Right lobe of liver (tissue), 6 donors: Measurements from ENCODE around the gene SLFN13. TPM values are rescaled to one million over a fixed set of nuclear protein-coding genes. Genes with fewer than 3 reads are reported as not detected.
"Not testable (repeated sequence)": the region's sequence is repeated elsewhere in the genome, so short reads cannot be mapped to it uniquely, and the experiment has no call there.

Experiments
- ATAC-seq, 4 donors: fragments of 200-7000 bp; cut with Tn5 transposase; one replicate each; pipeline ENCODE4 v1.9.1; 2020; ENCODE audit warnings: mild to moderate bottlenecking in 4 of 4, moderate library complexity in 4 of 4
- DNase-seq, 3 donors: peaks; one replicate each; pipeline ENCODE4 v3.0.0-alpha.2; 2020
- H3K27ac ChIP-seq, 3 donors: fragments of 200-600 bp; one replicate each; pipeline ENCODE4 v1.8.0; 2022
- H3K27me3 ChIP-seq, 2 donors: fragments of 200-600 bp; one replicate each; pipeline ENCODE4 v1.8.0; 2022
- H3K36me3 ChIP-seq, 4 donors: fragments of 200-600 bp; sonication (generic) in 1 of 4; one replicate each; pipeline versions ENCODE4 v1.5.1 to v1.8.0; 2017 to 2022; ENCODE audit warnings: control low read depth in 1 of 4
- H3K4me1 ChIP-seq, 4 donors: fragments of 200-600 bp; sonication (generic) in 1 of 4; one replicate each; pipeline versions ENCODE4 v1.5.1 to v1.8.0; 2017 to 2022; ENCODE audit warnings: control low read depth in 1 of 4
- H3K4me3 ChIP-seq, 3 donors: fragments of 200-600 bp; one replicate each; pipeline ENCODE4 v1.8.0; 2022
- H3K9me3 ChIP-seq, 4 donors: fragments of 200-600 bp; sonication (generic) in 1 of 4; one replicate each; pipeline versions ENCODE4 v1.5.1 to v1.8.0; 2017 to 2022; ENCODE audit warnings: control low read depth in 1 of 4
- CTCF ChIP-seq, 4 donors: fragments of 200-600 bp in 3 of 4; fragments of 450-650 bp in 1 of 4; IDR thresholded peaks; one replicate each; pipeline versions ENCODE4 v1.5.1 to v1.8.0; 2016 to 2022; ENCODE audit warnings: antibody characterized with exemption in 4 of 4, mild to moderate bottlenecking in 2 of 4
- POLR2A ChIP-seq: fragments of 450-650 bp; IDR thresholded peaks from one replicate; pipeline ENCODE4 v1.6.1; 2017; ENCODE audit warnings: antibody characterized with exemption, mild to moderate bottlenecking
- WGBS: methylation state at CpG from one replicate; pipeline ENCODE4 v1.1.6; 2018; ENCODE audit warnings: low coverage, low lambda C conversion rate; ENCODE audit not compliant: insufficient coverage; ENCODE audit errors: missing lambda C conversion rate; 5-methylcytosine and 5-hydroxymethylcytosine counted together
- intact Hi-C, 2 donors: fragments of 100-400 bp; cut with DNase I; formaldehyde crosslinking; loops; one replicate each; pipeline versions ENCODE4 v1.11.2 to v1.14.1; 2022
- small RNA-seq, 2 experiments: library from RNA; depleted of rRNA; stranded (forward); fragments of <200 nt; gene quantifications; one replicate each; pipeline ENCODE3, GENCODE V24; 2016
- total RNA-seq, 6 experiments: library from RNA; depleted of rRNA in 2 of 6; stranded (reverse); fragments of >200 nt in 2 of 6; fragmentation: NEBNext Ultra II Directional in 3 of 6; extraction: Animal tissue kit (Norgen Biotek cat#: 25700) in 3 of 6; gene quantifications; one replicate each; pipeline versions ENCODE4 v1.1.0 to v1.2.4, GENCODE V29; 2016 to 2023
- donor health status: DM: no; HTN: yes; CAD: no.
- donor health status: DM: no; HTN: no; CAD: no.
- donor health status: DM: no; HTN: no; CAD: no.
- donor health status: DM: no; HTN: yes; CAD: no.
- donor health status: DM: no; HTN: yes; CAD: no.

Gene SLFN13
- total RNA-seq, 6 experiments from 2014 or later, result 0.68 to 4.1 (median 1.8) TPM

DNA sequence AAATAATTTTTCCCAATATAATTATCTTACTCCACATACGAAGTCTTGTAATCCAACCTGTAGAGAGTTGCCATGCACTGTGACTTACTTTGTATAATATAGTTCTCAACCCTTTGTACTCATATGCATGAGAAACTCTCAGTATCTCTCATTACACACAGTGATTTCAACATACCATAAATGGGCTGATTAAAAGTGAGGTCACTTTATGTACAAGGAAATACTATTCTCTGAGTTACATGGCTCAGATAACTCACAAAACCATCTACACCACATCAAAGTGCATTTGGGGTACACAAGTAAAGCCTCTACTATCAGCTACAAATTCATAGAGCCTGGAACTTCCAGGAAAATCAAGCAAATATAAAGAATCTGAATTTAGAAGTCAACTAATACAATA, 44.2 kb downstream of the SLFN13 start:
- no peak for DNase-seq
- 45% methylated on average over 1 of the region's 1 CpG for WGBS
- no peak overlapping the region for H3K4me3 ChIP-seq
- H3K4me1 ChIP-seq, result no peaks in the 10 kb centered on the region
- no peaks in the 10 kb centered on the region for H3K27me3 ChIP-seq
- no peak overlapping the region for H3K27ac ChIP-seq
- intact Hi-C loops, result no loop called here
- ATAC-seq, result no peak
- no peaks in the 10 kb centered on the region for H3K9me3 ChIP-seq
- no peak for TF ChIP-seq POLR2A
- no peak for TF ChIP-seq CTCF (IDR thresholded peaks at IDR 0.05)
- no peaks in the 10 kb centered on the region for H3K36me3 ChIP-seq

DNA sequence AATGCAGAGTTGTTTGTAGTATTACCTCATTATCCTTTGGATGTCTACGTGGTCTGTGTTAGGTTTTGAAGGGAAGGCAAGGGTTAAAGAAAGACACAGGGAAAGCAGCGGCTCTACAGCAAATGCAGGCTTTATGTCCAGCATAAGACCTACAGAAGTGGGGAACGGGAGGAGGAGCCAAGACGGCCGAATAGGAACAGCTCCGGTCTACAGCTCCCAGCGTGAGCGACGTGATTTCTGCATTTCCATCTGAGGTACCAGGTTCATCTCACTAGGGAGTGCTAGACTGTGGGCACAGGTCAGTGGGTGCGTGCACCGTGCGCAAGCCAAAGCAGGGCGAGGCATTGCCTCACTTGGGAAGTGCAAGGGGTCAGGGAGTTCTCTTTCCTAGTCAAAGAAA, 54.8 kb downstream of the SLFN13 start:
- DNase-seq, H3K4me3 ChIP-seq, ATAC-seq, H3K9me3 ChIP-seq, H3K27me3 ChIP-seq, H3K36me3 ChIP-seq, intact Hi-C loops, H3K27ac ChIP-seq, H3K4me1 ChIP-seq: not testable (repeated sequence)
- WGBS, result 82% methylated on average over 12 of the region's 13 CpGs

- no peaks in the 10 kb centered on the region for H3K4me1 ChIP-seq
- no peaks in the 10 kb centered on the region for H3K36me3 ChIP-seq
- H3K4me3 ChIP-seq, result no peak overlapping the region
- H3K27me3 ChIP-seq, result no peaks in the 10 kb centered on the region
- no peaks in the 10 kb centered on the region for H3K9me3 ChIP-seq
- WGBS, result 25% methylated on average over 2 of the region's 2 CpGs
- DNase-seq (no peak), ATAC-seq (peak in 2 of 4 donors; percentile 31 to 50)
- intact Hi-C loops, result no loop called here
- H3K27ac ChIP-seq, result no peak overlapping the region
- TF ChIP-seq POLR2A (no peak), CTCF (IDR thresholded peaks at IDR 0.05) (no peak)
Measured at GRCh38 chr17:35390663-35391062, 57.9 kb downstream of the SLFN13 start.

DNA sequence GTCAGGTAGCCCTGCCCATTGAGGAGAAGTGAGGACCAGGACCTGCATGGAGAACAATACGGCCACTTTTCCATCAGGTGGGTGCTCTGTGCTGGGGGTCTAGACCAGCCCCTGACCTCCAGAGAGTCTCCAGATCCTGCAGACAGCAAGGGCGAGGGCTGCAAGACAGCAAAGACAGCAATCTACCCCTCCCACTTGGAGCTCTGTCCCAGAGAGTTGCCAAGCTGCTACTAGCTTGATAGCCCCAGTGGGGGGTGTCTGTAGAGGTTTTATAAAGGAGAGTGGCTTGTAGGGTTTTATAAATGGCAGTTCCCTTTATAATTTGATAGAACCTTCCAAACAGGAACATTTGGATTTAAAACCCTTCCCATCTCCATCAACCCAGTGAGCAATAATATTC, 58.4 kb downstream of the SLFN13 start:
- no peaks in the 10 kb centered on the region for H3K27me3 ChIP-seq
- H3K36me3 ChIP-seq, result no peaks in the 10 kb centered on the region
- no peak for ATAC-seq
- no peaks in the 10 kb centered on the region for H3K9me3 ChIP-seq
- intact Hi-C loops, result no loop called here
- no peak overlapping the region for H3K27ac ChIP-seq
- TF ChIP-seq CTCF (IDR thresholded peaks at IDR 0.05) (no peak), POLR2A (no peak)
- 86% methylated on average over 1 of the region's 2 CpGs for WGBS
- DNase-seq, result no peak
- H3K4me3 ChIP-seq, result no peak overlapping the region
- no peaks in the 10 kb centered on the region for H3K4me1 ChIP-seq

DNA sequence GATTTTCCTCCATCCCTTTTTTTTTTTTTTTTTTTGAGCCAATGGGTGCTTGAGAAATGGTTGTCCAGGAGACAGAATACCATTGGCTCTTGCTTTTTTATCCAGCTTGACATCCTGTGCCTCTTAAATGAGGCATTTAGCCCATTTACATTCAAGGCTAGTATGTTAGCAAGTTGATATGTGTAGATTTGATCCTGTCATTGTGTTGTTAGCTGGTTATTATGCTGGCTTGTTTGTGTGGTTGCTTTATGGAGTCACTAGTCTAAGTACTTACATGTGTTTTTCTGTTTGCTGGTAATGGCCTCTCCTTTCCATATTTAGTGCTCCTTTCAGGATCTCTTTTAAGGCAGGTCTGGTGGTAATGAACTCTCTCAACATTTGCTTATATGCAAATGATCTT, 61.1 kb downstream of the SLFN13 start:
- TF ChIP-seq POLR2A (no peak), CTCF (IDR thresholded peaks at IDR 0.05) (no peak)
- DNase-seq (no peak), ATAC-seq (no peak)
- H3K36me3 ChIP-seq, result no peaks in the 10 kb centered on the region
- H3K4me1 ChIP-seq, result no peaks in the 10 kb centered on the region
- intact Hi-C loops, result no loop called here
- no peak overlapping the region for H3K4me3 ChIP-seq
- no peaks in the 10 kb centered on the region for H3K9me3 ChIP-seq
- H3K27ac ChIP-seq, result no peak overlapping the region
- no peaks in the 10 kb centered on the region for H3K27me3 ChIP-seq

Small RNA genes within 50 kb of the gene (small RNA-seq; reads per million reads assigned to genes)
- gene AC060766.5, result 0 reads per million in 2 experiments

Other genes with a start within 250 kb of the SLFN13 start
- gene SLFN5, start 205.7 kb downstream of the SLFN13 start, total RNA-seq, result 1 to 10 TPM; 4.9 to 7.9 (median 5.5) TPM
- gene SLFN11, start 75.1 kb downstream of the SLFN13 start, total RNA-seq, result 1 to 10 TPM; 1.4 to 8.9 (median 6.0) TPM
- 1 to 10 TPM in 5 of 6 experiments, under 1 TPM in 1; 0.84 to 3.3 (median 1.6) TPM for gene SLFN12, start 16.3 kb downstream of the SLFN13 start, total RNA-seq
- gene SLFN12L, start 88.9 kb upstream of the SLFN13 start, total RNA-seq, result 1 to 10 TPM in 1 of 6 experiments, under 1 TPM in 4, not detected in 1; 0.32 to 2.6 (median 0.69) TPM
- under 1 TPM in 2 of 6 experiments, not detected in 4; 0.12 to 0.42 TPM for gene SLFN14, start 112.1 kb upstream of the SLFN13 start, total RNA-seq
- 1 to 10 TPM; 2.9 to 6.4 (median 4.3) TPM for gene PEX12, start 129.8 kb upstream of the SLFN13 start, total RNA-seq
- gene AP2B1, start 138.6 kb upstream of the SLFN13 start, total RNA-seq, result 10 to 100 TPM; 33.8 to 62.7 (median 40.8) TPM